GM06990 (cell line): Measurements from ENCODE around the gene NEUROD4.

Source experiments
- DNase-seq: peaks from one replicate; pipeline ENCODE4 v3.0.0-alpha.2; 2011; ENCODE audit not compliant: insufficient read length; ENCODE audit errors: extremely low read depth
- H3K27me3 ChIP-seq: replicated peaks from 2 replicates; pipeline ENCODE4 v1.6.0; 2011; ENCODE audit warnings: low read length; ENCODE audit not compliant: control insufficient read depth, insufficient read depth
- H3K36me3 ChIP-seq: 2 replicates; pipeline ENCODE4 v1.5.1; 2011; ENCODE audit warnings: low read length; ENCODE audit not compliant: control insufficient read depth, insufficient read depth
- H3K4me3 ChIP-seq: replicated peaks from 2 replicates; pipeline ENCODE4 v1.5.1; 2011; ENCODE audit warnings: low read depth, mild to moderate bottlenecking, control low read depth, low read length
- TF ChIP-seq, protein P1 (sequence below): IDR thresholded peaks from 2 replicates; pipeline ENCODE4 v1.5.1; 2011; ENCODE audit warnings: low read length, control low read depth, mild to moderate bottlenecking, inconsistent platforms; ENCODE audit not compliant: insufficient read depth, poor library complexity, severe bottlenecking

Gene NEUROD4

DNA sequence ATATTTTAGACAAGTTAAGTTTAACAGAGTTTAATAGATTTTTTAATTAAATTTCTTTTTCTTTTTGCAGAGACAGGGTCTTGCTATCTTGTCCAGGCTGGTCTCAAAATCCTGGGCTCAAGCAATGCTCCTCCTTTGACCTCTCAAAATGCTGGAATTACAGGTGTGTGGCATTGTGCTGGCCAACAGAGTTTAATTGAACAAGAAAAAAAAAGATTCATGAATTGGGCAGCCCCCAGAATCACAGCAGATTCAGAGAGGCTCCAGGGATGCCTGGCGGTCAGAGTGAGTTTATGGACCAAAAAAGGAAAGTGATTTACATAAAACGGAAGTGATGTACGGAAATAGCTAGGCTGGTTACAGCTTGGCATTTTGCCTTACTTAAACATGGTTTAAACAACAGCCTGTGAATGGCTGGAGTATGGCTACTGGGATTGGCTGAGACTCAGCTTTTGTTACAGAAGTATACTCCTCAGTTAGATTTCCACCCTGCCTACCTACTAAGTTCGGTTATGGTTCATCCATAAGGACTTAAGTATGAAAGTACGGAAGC, 20.7 kb upstream of the NEUROD4 start:
- H3K4me3 ChIP-seq, result no peak overlapping the region
- H3K27me3 ChIP-seq, result no peaks in the 10 kb centered on the region
- DNase-seq, result no peak
- H3K36me3 ChIP-seq, result no peaks in the 10 kb centered on the region
- TF ChIP-seq, protein P1, sequence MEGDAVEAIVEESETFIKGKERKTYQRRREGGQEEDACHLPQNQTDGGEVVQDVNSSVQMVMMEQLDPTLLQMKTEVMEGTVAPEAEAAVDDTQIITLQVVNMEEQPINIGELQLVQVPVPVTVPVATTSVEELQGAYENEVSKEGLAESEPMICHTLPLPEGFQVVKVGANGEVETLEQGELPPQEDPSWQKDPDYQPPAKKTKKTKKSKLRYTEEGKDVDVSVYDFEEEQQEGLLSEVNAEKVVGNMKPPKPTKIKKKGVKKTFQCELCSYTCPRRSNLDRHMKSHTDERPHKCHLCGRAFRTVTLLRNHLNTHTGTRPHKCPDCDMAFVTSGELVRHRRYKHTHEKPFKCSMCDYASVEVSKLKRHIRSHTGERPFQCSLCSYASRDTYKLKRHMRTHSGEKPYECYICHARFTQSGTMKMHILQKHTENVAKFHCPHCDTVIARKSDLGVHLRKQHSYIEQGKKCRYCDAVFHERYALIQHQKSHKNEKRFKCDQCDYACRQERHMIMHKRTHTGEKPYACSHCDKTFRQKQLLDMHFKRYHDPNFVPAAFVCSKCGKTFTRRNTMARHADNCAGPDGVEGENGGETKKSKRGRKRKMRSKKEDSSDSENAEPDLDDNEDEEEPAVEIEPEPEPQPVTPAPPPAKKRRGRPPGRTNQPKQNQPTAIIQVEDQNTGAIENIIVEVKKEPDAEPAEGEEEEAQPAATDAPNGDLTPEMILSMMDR, result no peak

- Histone ChIP-seq H3K36me3 (no peaks in the 10 kb centered on the region), H3K4me3 (no peak overlapping the region), H3K27me3 (no peaks in the 10 kb centered on the region)
- TF ChIP-seq, protein P1, result no peak
- no peak for DNase-seq
Observed at GRCh38 chr12:55001198-55001868, 18.4 kb upstream of the NEUROD4 start.

- TF ChIP-seq, protein P1, result no peak
Observed at GRCh38 chr12:55002355-55002754, 17.4 kb upstream of the NEUROD4 start.

GRCh38 chr12:55008944-55009585, 10.7 kb upstream of the NEUROD4 start:
- no peak for DNase-seq
- H3K27me3 ChIP-seq, result no peaks in the 10 kb centered on the region
- H3K4me3 ChIP-seq, result no peak overlapping the region
- TF ChIP-seq, protein P1, result no peak
- H3K36me3 ChIP-seq, result no peaks in the 10 kb centered on the region

More at GRCh38 chr12:55002355-55002754, 17.4 kb upstream of the NEUROD4 start:
- DNase-seq, result no peak
- Histone ChIP-seq H3K27me3 (no peaks in the 10 kb centered on the region), H3K4me3 (no peak overlapping the region), H3K36me3 (no peaks in the 10 kb centered on the region)

GRCh38 chr12:55017416-55017925, 2.3 kb upstream of the NEUROD4 start:
- H3K27me3 ChIP-seq, result no peaks in the 10 kb centered on the region; the same call in 1 of the 2 replicates
- H3K4me3 ChIP-seq, result no peak overlapping the region
- no peak for DNase-seq
- TF ChIP-seq, protein P1, result no peak
- H3K36me3 ChIP-seq, result no peaks in the 10 kb centered on the region
